ENCODE data around the gene SLC2A6.

DNA sequence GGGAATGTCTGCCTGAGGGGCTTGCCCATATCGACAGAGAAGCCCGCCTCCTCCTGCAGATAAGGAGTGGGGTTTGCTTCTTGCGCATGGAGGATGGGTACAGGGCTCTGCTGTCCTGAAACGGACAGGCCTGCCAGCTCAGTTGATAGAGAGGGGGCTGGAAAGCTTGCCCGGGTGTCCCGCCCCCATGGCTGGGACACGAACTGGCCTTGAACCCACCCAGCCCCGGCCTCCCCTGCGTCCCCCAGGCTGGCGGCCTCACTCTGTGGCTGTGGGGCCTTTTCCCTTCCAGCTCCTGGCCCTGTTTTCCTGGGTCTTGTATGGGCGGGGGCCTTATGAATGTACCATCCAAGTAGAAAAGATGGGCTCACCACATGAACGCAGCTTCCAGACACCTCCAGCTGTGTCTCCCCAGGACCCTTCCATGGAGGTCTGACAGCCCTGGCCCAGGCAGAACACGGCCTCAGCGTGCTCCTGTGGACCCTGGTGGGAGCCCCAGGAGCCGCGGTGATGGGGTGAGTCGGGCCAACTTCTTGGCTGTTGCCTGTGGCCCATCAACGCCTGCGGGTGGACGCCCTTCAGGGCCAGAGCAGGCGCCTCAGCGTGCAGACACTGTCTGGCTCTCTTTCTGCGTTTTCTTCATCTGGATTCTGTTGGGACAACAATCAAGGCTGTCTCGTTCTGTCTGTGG, 15.9 kb upstream of the SLC2A6 start:
- TF ChIP-seq, protein P1, sequence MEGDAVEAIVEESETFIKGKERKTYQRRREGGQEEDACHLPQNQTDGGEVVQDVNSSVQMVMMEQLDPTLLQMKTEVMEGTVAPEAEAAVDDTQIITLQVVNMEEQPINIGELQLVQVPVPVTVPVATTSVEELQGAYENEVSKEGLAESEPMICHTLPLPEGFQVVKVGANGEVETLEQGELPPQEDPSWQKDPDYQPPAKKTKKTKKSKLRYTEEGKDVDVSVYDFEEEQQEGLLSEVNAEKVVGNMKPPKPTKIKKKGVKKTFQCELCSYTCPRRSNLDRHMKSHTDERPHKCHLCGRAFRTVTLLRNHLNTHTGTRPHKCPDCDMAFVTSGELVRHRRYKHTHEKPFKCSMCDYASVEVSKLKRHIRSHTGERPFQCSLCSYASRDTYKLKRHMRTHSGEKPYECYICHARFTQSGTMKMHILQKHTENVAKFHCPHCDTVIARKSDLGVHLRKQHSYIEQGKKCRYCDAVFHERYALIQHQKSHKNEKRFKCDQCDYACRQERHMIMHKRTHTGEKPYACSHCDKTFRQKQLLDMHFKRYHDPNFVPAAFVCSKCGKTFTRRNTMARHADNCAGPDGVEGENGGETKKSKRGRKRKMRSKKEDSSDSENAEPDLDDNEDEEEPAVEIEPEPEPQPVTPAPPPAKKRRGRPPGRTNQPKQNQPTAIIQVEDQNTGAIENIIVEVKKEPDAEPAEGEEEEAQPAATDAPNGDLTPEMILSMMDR (conservative IDR thresholded peaks at IDR 0.05 in 1 of 2, IDR thresholded peaks at IDR 0.05 in 1 of 2; ENCODE audit: low read depth in 1 of 2, low read length in 2 of 2) = no peak
- TF ChIP-seq EZH2 (IDR thresholded peaks at IDR 0.05; ENCODE audit: low read length, missing control alignments) = no peak
